Kidney (tissue), 14 donors: ENCODE results near the gene TAF11L2. TPM values are rescaled to one million over a fixed set of nuclear protein-coding genes. Genes with fewer than 3 reads are reported as not detected.
"Not testable (repeated sequence)": the region's sequence is repeated elsewhere in the genome, so short reads cannot be mapped to it uniquely, and the experiment has no call there.

ENCODE experiments used
- DNase-seq, 5 donors: peaks; one replicate each; pipeline ENCODE4 v3.0.0-alpha.2; 2013 to 2020
- FAIRE-seq: peaks from 2 replicates; lab custom pipeline; 2012; peaks lifted over from hg19 to GRCh38; lab: Jason Lieb, UNC
- H3K27ac ChIP-seq, 2 donors: one replicate each; pipeline ENCODE4 v1.7.0; 2013; ENCODE audit warnings: low read depth in 2 of 2, low read length in 2 of 2, inconsistent platforms in 1 of 2
- H3K27me3 ChIP-seq: one replicate; pipeline ENCODE4 v1.7.1; 2013; ENCODE audit warnings: low read length, inconsistent platforms; ENCODE audit not compliant: control insufficient read depth, insufficient read depth
- H3K36me3 ChIP-seq, 3 donors: one replicate each; pipeline versions ENCODE4 v1.7.0 to v1.7.1; 2013; ENCODE audit warnings: low read length in 3 of 3, control low read depth in 1 of 3, inconsistent platforms in 1 of 3; ENCODE audit not compliant: insufficient read depth in 3 of 3, control insufficient read depth in 2 of 3
- H3K4me1 ChIP-seq, 3 donors: one replicate each; pipeline versions ENCODE4 v1.7.0 to v1.7.1; 2013; ENCODE audit warnings: low read length in 3 of 3, inconsistent platforms in 1 of 3, low read depth in 1 of 3; ENCODE audit not compliant: control insufficient read depth in 2 of 3, insufficient read depth in 2 of 3
- H3K4me3 ChIP-seq, 3 donors: one replicate each; pipeline versions ENCODE4 v1.7.0 to v1.8.1; 2013; ENCODE audit warnings: low read length in 3 of 3, control low read depth in 1 of 3, inconsistent platforms in 1 of 3
- H3K9ac ChIP-seq, 3 donors: one replicate each; pipeline versions ENCODE4 v1.7.0 to v1.7.1; 2013; ENCODE audit warnings: low read length in 3 of 3, control low read depth in 1 of 3, inconsistent platforms in 1 of 3
- H3K9me3 ChIP-seq, 3 donors: one replicate each; pipeline versions ENCODE4 v1.7.0 to v1.7.1; 2013; ENCODE audit warnings: low read length in 3 of 3, control low read depth in 1 of 3, inconsistent platforms in 1 of 3; ENCODE audit not compliant: control insufficient read depth in 2 of 3, insufficient read depth in 1 of 3
- intact Hi-C: fragments of 100-400 bp; cut with DNase I; formaldehyde crosslinking; loops from one replicate; pipeline ENCODE4 v1.11.1; 2022
- polyA plus RNA-seq: library from polyadenylated mRNA; stranded (reverse); fragments of 350-450 nt; fragmentation: Illumina TruSeq; extraction: RNeasy Lipid Tissue Mini Kit (QIAGEN cat#74804); gene quantifications from one replicate; pipeline ENCODE4 v1.2.3, GENCODE V29; 2014; ENCODE audit warnings: low read depth, low replicate concordance; ENCODE audit not compliant: insufficient read depth
- total RNA-seq: library from RNA; stranded (reverse); fragmentation: NEBNext Ultra II Directional; extraction: Animal tissue kit (Norgen Biotek cat#: 25700); gene quantifications from one replicate; pipeline ENCODE4 v1.2.1, GENCODE V29; 2021
- TF ChIP-seq, protein P1 (sequence below): IDR thresholded peaks from 3 replicates; pipeline ENCODE4 v1.5.1; 2012; ENCODE audit warnings: mild to moderate bottlenecking, moderate library complexity, borderline replicate concordance; ENCODE audit not compliant: insufficient read depth; ENCODE audit errors: extremely low read depth
- donor health status: control.
- donor health status: control.
- donor health status: control.
- donor health status: control.
- donor health status: control.
- donor health status: DM: yes; HTN: yes; CAD: no.
- donor health status: Normal renal cell carcinoma (clear cell type).

Gene TAF11L2
- total and polyA plus RNA-seq, 2 donors from 2014 or later: not detected

DNA sequence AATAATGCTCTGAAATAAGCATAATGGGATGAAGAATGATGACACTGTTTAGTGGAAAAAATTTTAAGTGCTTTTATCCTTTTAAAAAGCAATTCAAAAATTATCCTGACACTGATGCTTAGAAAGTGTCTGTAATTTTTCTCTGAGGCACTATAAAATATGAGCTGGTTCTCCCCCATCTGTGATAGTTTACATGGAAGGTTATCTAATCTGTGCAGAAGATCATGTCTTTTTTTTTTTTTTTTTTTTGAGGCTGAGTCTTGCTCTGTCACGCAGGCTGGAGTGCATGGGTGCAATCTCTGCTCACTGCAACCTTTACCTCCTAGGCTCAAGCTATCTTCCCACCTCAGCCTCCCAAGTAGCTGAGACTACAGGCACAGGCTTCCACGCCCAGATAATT is 15.2 kb upstream of the TAF11L2 start:
- FAIRE-seq: no peak
- intact Hi-C loops: no loop called here
- H3K36me3 ChIP-seq: no peaks in the 10 kb centered on the region
- no peaks in the 10 kb centered on the region for H3K9me3 ChIP-seq
- H3K9ac ChIP-seq: no peak overlapping the region
- H3K27me3 ChIP-seq: no peaks in the 10 kb centered on the region
- H3K4me3 ChIP-seq: no peak overlapping the region
- H3K27ac ChIP-seq: no peak overlapping the region
- TF ChIP-seq, protein P1, sequence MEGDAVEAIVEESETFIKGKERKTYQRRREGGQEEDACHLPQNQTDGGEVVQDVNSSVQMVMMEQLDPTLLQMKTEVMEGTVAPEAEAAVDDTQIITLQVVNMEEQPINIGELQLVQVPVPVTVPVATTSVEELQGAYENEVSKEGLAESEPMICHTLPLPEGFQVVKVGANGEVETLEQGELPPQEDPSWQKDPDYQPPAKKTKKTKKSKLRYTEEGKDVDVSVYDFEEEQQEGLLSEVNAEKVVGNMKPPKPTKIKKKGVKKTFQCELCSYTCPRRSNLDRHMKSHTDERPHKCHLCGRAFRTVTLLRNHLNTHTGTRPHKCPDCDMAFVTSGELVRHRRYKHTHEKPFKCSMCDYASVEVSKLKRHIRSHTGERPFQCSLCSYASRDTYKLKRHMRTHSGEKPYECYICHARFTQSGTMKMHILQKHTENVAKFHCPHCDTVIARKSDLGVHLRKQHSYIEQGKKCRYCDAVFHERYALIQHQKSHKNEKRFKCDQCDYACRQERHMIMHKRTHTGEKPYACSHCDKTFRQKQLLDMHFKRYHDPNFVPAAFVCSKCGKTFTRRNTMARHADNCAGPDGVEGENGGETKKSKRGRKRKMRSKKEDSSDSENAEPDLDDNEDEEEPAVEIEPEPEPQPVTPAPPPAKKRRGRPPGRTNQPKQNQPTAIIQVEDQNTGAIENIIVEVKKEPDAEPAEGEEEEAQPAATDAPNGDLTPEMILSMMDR: no peak
- H3K4me1 ChIP-seq: no peaks in the 10 kb centered on the region
- no peak for DNase-seq

GRCh38 chr5:17486464-17487173 is 11.4 kb upstream of the TAF11L2 start:
- H3K27ac ChIP-seq, DNase-seq, H3K36me3 ChIP-seq, H3K4me3 ChIP-seq, FAIRE-seq, intact Hi-C loops, H3K4me1 ChIP-seq, H3K27me3 ChIP-seq, H3K9me3 ChIP-seq, H3K9ac ChIP-seq: not testable (repeated sequence)

DNA sequence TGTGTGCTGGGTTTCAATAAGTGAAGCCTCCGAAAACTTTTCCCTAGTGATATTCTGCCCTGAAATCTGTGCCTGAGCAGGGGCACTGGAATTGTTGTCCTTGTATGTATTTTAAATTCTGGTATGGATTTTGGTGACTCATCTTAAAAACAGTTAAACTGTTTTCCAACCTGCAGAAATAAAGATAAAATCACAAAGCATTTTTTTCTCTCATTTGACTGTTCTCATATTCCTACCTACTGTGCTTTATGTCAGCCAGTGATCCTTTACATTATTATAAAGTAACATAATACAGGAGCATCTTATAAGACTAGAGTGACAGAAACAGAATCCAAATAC is 10.9 kb upstream of the TAF11L2 start:
- H3K36me3 ChIP-seq: no peaks in the 10 kb centered on the region
- intact Hi-C loops: no loop called here
- FAIRE-seq: no peak

DNA sequence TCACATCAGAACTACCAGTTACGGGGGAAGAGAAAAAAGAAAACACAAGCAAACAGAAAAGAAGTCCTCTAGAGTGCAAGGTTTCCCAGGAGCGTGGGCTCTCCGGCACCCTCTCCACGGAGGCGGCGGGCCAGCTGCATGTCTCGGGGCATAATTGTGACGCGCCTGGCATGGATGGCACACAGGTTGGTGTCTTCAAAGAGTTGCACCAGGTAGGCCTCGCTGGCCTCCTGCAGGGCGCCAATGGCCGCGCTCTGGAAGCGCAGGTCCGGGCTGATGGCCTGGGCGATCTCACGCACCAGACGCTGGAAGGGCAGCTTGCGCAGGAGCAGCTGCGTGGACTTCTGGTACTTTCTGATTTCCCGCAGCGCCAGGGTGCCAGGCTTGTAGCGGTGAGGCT is 6.8 kb upstream of the TAF11L2 start:
- H3K9me3 ChIP-seq, H3K4me3 ChIP-seq, H3K27ac ChIP-seq, DNase-seq, FAIRE-seq, H3K36me3 ChIP-seq, H3K27me3 ChIP-seq, H3K9ac ChIP-seq, H3K4me1 ChIP-seq, intact Hi-C loops: not testable (repeated sequence)

More for the DNA sequence above, 10.9 kb upstream of the TAF11L2 start:
- Histone ChIP-seq H3K9me3 (no peaks in the 10 kb centered on the region), H3K4me3 (no peak overlapping the region), H3K9ac (no peak overlapping the region), H3K27ac (no peak overlapping the region), H3K27me3 (no peaks in the 10 kb centered on the region), H3K4me1 (no peaks in the 10 kb centered on the region)
- DNase-seq: no peak
- TF ChIP-seq, protein P1: no peak
